Activated T-cell treated with anti-CD3 and anti-CD28 coated beads for 24 hours (primary cell): Measurements from ENCODE around the gene CPNE2.

ENCODE experiments used
- DNase-seq: peaks from one replicate; pipeline ENCODE4 v3.0.0-alpha.2; 2020; ENCODE audit warnings: low read depth

Gene CPNE2

GRCh38 chr16:57123974-57124674, 31.7 kb downstream of the CPNE2 start:
- no peak for DNase-seq

DNA sequence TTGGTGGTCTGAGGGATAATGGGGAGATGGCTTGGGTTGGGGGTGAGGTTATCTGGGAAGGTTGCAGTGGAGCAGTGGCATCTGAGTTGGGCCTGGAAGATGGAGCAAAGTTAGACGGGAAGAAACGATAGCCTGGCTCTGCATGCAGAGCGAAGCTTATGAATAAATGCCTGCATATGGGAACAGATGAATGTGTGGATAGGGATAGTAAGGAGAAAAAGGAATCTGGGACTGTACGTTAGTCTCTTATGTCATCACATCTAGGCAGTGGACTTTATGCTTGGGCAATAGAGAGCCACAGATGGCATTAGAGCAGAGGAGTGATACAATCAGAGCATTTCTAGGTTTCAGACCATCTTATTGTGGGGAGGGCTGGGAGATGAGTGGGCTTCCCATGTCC, 33.0 kb downstream of the CPNE2 start:
- DNase-seq: no peak

DNA sequence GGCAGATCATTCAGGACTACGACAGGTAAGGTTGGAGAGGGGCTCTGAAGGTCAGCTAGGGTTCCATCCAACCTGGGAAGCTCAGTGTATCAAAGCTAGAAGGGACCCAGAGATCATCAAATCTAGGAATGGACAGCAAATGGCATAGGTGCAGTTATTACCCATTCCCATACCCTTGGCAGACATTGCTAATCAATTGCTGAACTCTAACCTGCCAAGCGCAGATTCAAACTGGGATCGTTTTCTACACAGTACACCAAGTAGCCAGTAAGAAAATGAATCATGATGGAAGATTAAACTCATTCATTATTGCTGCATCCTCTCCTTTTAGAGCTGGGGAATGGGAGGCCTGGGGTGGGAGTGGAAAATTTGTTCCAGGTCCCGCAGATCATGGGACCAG, 33.6 kb downstream of the CPNE2 start:
- DNase-seq: no peak

- no peak for DNase-seq
Measured at GRCh38 chr16:57126411-57126810, 34.0 kb downstream of the CPNE2 start.

- DNase-seq: no peak
Measured at GRCh38 chr16:57127037-57127763, 34.8 kb downstream of the CPNE2 start.

DNA sequence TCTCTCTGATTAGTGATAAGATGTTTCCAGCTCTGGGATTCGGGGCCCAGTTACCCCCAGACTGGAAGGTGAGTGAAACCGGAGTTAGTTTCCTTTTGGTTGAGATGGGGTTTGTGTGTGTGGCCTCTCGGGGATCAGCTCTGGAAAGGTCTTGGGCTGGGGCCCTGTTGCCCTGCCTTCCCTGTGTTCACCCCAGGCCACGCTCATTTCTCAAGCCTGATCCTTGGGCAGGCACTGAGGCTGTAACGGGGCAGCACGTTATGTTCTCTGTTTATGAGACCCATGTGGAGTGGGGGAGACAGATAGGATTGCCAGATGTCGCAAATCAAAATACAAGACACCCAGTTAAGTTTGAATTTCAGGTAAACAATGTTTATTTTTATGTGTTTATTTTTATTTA, 35.5 kb downstream of the CPNE2 start:
- DNase-seq: no peak

DNA sequence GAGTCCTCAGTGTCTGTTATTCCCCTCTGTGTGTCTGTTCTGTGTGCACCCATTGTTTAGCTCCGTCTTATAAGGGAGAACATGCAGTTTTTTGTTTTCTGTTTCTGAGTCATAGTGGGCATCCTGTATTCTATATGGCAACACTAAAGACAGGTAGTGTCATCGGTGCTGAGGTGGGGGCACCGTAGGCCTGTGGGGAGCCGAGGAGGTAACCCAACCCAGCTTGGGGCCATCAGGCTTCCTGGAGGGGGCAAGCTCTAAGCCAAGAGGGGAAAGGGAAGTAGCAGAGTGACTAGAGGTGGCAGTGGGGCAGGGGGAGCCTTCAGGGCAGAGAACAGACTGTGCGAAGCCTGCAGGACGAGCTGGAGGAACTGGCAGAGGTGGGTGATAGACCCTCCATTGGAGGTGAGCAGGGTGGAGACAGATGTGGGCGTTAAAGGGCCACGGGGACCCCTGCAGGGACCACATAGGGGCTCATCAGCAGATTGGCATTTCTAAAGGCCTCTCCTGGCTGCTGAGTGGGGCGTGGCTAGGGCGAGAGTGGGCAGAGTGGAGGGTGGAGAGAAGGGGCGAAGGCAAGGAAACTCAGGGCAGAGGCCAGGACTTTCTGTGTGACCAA, 36.5 kb downstream of the CPNE2 start:
- DNase-seq: no peak

GRCh38 chr16:57130950-57131321, 38.6 kb downstream of the CPNE2 start:
- no peak for DNase-seq

DNA sequence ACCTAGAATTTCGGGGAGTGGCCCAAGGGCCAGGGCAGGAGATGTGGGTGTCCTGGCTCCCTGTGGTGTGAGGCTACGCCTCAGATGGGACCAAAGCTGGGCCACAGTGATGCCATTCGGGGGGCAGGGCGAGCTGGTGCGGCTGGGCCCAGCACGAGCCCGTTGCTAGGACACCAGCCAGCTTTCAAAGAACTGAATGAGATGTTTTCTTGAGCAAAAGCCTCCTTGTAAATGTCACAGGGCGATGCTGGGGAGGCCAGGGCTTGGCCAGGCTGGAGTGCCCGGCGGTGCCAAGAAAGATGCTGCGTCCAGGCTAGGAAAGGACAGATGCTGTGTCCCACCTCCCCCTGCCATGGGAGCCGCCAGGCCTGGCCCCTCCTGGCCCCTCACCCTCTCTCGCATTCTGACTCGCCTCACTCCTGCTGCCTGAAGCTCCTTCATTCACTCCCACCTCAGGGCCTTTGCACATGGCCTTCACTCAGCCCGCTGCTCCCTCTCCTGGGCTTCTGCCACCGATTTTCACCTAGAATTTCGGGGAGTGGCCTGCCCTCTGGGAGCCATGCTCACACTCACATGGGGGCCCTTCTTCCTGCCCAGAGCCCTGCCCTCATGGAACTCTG, 39.1 kb downstream of the CPNE2 start:
- no peak for DNase-seq

DNA sequence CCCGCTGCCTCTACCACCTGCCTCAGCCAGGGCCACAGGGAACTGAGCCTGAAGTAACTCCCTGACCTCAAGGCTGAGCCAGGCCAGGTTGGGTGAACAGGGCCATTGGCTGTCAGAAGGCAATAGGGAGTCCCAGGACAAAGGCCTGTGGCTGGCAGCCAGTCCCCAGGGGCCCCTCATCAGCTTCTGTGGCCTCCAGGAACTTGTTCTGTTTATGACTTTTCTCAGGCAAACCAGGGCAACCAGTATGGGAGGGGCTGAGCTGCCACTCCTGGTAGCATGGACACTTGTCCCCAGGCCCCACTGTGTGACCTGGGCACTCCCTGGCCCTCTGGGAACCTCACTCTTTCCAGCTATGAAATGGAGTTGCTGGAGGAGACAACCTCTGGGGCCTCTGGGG, 40.1 kb downstream of the CPNE2 start:
- DNase-seq: no peak

GRCh38 chr16:57133031-57133430, 40.6 kb downstream of the CPNE2 start:
- DNase-seq: no peak

DNA sequence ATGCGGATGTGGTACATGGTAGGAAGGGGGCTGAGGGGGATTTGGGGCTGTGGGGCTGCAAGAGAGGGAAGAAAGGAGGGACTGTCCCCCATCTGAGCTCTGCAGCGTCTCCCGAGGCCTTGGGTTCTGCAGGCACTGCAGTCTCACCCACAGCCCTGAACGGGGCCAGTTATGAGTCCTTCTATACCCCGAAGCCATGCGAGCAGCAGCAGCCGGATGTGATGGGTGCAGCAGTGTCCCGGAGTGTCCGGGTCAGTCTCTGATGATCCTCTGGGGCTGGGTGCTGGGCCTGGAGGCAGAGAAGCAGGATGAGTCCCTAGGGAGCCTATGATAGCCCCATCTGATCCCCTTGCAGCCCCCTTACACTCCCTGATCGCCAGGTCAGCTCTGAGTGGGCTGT, 41.5 kb downstream of the CPNE2 start:
- DNase-seq: no peak

- DNase-seq: no peak
Measured at GRCh38 chr16:57134982-57135381, 42.6 kb downstream of the CPNE2 start.

DNA sequence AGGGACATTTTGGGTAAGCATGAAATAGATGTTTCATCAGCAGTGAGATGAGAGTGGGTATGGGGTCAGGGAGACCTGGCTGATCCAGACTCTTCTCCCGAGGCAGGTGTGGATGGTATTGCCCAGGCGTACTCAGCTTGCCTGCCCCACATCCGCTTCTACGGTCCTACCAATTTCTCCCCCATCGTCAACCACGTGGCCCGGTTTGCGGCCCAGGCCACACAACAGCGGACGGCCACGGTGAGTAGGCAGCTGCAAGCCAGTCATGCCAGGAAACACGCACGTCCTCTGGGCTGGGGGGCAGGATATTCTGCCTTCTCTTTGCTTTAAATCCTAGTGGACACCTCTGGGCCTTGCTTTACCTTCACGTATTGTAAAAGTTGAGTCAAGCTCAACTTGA, 44.7 kb downstream of the CPNE2 start:
- no peak for DNase-seq

GRCh38 chr16:57137566-57138273, 45.3 kb downstream of the CPNE2 start:
- DNase-seq: no peak

DNA sequence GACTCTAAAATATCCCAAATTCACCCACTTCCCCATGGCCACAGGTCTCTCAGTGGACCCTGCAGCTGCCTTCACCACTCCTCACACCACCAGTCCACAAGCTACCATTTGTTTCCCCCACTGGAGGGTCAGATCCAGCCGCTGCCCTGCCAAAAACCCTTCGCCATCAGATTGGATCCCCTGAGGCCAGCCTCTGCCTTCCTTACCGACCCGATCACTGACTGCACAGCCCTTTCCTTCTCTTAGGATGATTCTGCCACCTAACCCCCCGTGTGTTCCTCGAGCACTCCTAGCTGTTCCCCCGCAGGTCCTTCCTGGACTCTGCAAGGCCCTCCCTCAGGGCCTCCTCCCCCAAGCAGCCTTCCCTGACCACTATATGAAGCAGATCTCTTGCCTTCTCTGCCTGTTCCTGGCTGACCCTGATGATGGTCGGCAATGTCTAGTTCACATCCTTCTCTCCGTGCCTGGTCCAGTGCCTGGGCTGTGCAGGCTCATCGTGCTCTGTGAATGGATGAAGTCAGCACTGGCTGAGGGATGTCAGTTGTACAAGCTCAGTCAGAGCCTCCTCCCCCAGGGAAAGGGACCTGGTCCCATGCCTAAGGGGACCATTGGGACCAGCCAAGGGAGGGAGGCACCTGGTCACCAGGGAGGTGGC, 46.0 kb downstream of the CPNE2 start:
- no peak for DNase-seq

- DNase-seq: no peak
Measured at GRCh38 chr16:57140931-57141668, 48.7 kb downstream of the CPNE2 start.

GRCh38 chr16:57141822-57142631, 49.6 kb downstream of the CPNE2 start:
- DNase-seq: no peak

GRCh38 chr16:57143149-57143921, 51.0 kb downstream of the CPNE2 start:
- DNase-seq: no peak
